Neural progenitor cell (in vitro differentiated cells): ENCODE measurements around the gene OR13C4. TPM values are rescaled to one million over a fixed set of nuclear protein-coding genes. Genes with fewer than 3 reads are reported as not detected.

ENCODE experiments used
- DNase-seq: peaks from one replicate; pipeline ENCODE4 v3.0.0-alpha.2; 2016; ENCODE audit warnings: low spot score
- H2AFZ ChIP-seq: fragments of 200-600 bp; sonication (generic); replicated peaks from 2 replicates; pipeline ENCODE4 v1.6.1; 2016; ENCODE audit warnings: antibody characterized with exemption
- H3F3A ChIP-seq: fragments of 200-600 bp; sonication (generic); 2 replicates; pipeline ENCODE4 v1.6.1; 2016; ENCODE audit warnings: antibody characterized with exemption, low read depth
- H3K27ac ChIP-seq: fragments of 200-600 bp; sonication (generic); 2 replicates; pipeline ENCODE4 v1.5.1; 2016; ENCODE audit warnings: mild to moderate bottlenecking
- H3K27me3 ChIP-seq: fragments of 200-600 bp; sonication (generic); 2 replicates; pipeline ENCODE4 v1.6.1; 2016; ENCODE audit warnings: mild to moderate bottlenecking, moderate library complexity
- H3K36me3 ChIP-seq: fragments of 200-600 bp; sonication (generic); 2 replicates; pipeline ENCODE4 v1.5.1; 2016
- H3K4me1 ChIP-seq: fragments of 200-600 bp; sonication (generic); 2 replicates; pipeline ENCODE4 v1.6.1; 2016; ENCODE audit warnings: mixed run types
- H3K4me2 ChIP-seq: fragments of 200-600 bp; sonication (generic); 2 replicates; pipeline ENCODE4 v1.6.1; 2016
- H3K4me3 ChIP-seq: fragments of 200-600 bp; sonication (generic); 2 replicates; pipeline ENCODE4 v1.5.1; 2016
- H3K79me2 ChIP-seq: fragments of 200-600 bp; sonication (generic); 2 replicates; pipeline ENCODE4 v1.6.1; 2016; ENCODE audit warnings: low read depth
- H3K9ac ChIP-seq: fragments of 200-600 bp; sonication (generic); 2 replicates; pipeline ENCODE4 v1.6.1; 2016
- H3K9me3 ChIP-seq: fragments of 200-600 bp; sonication (generic); 2 replicates; pipeline ENCODE4 v1.5.1; 2016; ENCODE audit warnings: low read depth
- H4K20me1 ChIP-seq: fragments of 200-600 bp; sonication (generic); 2 replicates; pipeline ENCODE4 v1.6.1; 2016; ENCODE audit warnings: low read depth
- H3K27ac Mint-ChIP-seq: 3 replicates; pipeline ENCODE4 v1.8.0; 2021; ENCODE audit warnings: mixed read lengths
- H3K27me3 Mint-ChIP-seq: 2 replicates; pipeline ENCODE4 v1.8.0; 2022; ENCODE audit warnings: low read depth, mild to moderate bottlenecking, inconsistent platforms, moderate library complexity, mixed read lengths; ENCODE audit not compliant: insufficient read depth
- H3K36me3 Mint-ChIP-seq: 3 replicates; pipeline ENCODE4 v1.8.0; 2021; ENCODE audit warnings: mixed read lengths
- H3K4me1 Mint-ChIP-seq: 3 replicates; pipeline ENCODE4 v1.8.0; 2021; ENCODE audit warnings: mixed read lengths
- H3K4me3 Mint-ChIP-seq: 3 replicates; pipeline ENCODE4 v1.8.0; 2021; ENCODE audit warnings: mild to moderate bottlenecking, moderate library complexity, mixed read lengths
- H3K9me3 Mint-ChIP-seq: 3 replicates; pipeline ENCODE4 v1.8.0; 2020; ENCODE audit warnings: mixed read lengths
- CTCF ChIP-seq: fragments of 200-600 bp; sonication (generic); IDR thresholded peaks from 2 replicates; pipeline ENCODE4 v1.5.1; 2017; ENCODE audit warnings: antibody characterized with exemption, mild to moderate bottlenecking
- EZH2 ChIP-seq: fragments of 200-600 bp; sonication (generic); IDR thresholded peaks from 2 replicates; pipeline ENCODE4 v1.6.1; 2017; ENCODE audit warnings: antibody characterized with exemption, mild to moderate bottlenecking, moderate library complexity
- EZH2phosphoT487 ChIP-seq: fragments of 200-600 bp; sonication (generic); IDR thresholded peaks from 2 replicates; pipeline ENCODE4 v1.6.1; 2017; ENCODE audit warnings: antibody characterized with exemption
- total RNA-seq: library from RNA; depleted of rRNA; stranded (reverse); fragments of >200 nt; gene quantifications from 2 replicates; pipeline ENCODE4 v1.2.3, GENCODE V29; 2015; ENCODE audit warnings: low replicate concordance

OR13C4 gene
- total RNA-seq, 1 donor from 2014 or later, result not detected

GRCh38 chr9:104494808-104495207 is 32.2 kb downstream of the OR13C4 start:
- Histone ChIP-seq H3K36me3 (no peaks in the 10 kb centered on the region), H3K9me3 (no peaks in the 10 kb centered on the region), H3K9ac (no peak overlapping the region), H3K79me2 (no peaks in the 10 kb centered on the region), H2AFZ (no peak overlapping the region), H3K4me3 (no peak overlapping the region), H3F3A (no peaks in the 10 kb centered on the region), H3K27me3 (no peaks in the 10 kb centered on the region), H3K4me1 (no peaks in the 10 kb centered on the region), H3K4me2 (no peak overlapping the region), H4K20me1 (no peaks in the 10 kb centered on the region), H3K27ac (no peak overlapping the region)
- no peaks in the 10 kb centered on the region for H3K36me3 Mint-ChIP-seq
- no peak overlapping the region for H3K4me3 Mint-ChIP-seq
- no peaks in the 10 kb centered on the region for H3K4me1 Mint-ChIP-seq
- DNase-seq, result peak; percentile 9
- no peak overlapping the region for H3K27ac Mint-ChIP-seq
- H3K27me3 Mint-ChIP-seq, result no peaks in the 10 kb centered on the region
- no peak for TF ChIP-seq EZH2
- peak; percentile 55 for TF ChIP-seq CTCF
- no peaks in the 10 kb centered on the region for H3K9me3 Mint-ChIP-seq

GRCh38 chr9:104485014-104485413 is 42.0 kb downstream of the OR13C4 start:
- H3K4me1 ChIP-seq, result no peaks in the 10 kb centered on the region
- H3K9ac ChIP-seq, result no peak overlapping the region
- Mint-ChIP-seq H3K4me1 (no peaks in the 10 kb centered on the region), H3K27ac (no peak overlapping the region), H3K4me3 (no peak overlapping the region), H3K27me3 (no peaks in the 10 kb centered on the region), H3K9me3 (no peaks in the 10 kb centered on the region), H3K36me3 (no peaks in the 10 kb centered on the region)
- no peak overlapping the region for H3K4me3 ChIP-seq
- no peak for TF ChIP-seq EZH2
- no peak for TF ChIP-seq CTCF
- no peak for TF ChIP-seq EZH2phosphoT487
- H3K36me3 ChIP-seq, result no peaks in the 10 kb centered on the region
- H4K20me1 ChIP-seq, result no peaks in the 10 kb centered on the region
- H3K27me3 ChIP-seq, result no peaks in the 10 kb centered on the region
- H2AFZ ChIP-seq, result no peak overlapping the region
- H3K79me2 ChIP-seq, result no peaks in the 10 kb centered on the region
- H3K27ac ChIP-seq, result no peak overlapping the region
- no peak overlapping the region for H3K4me2 ChIP-seq
- H3F3A ChIP-seq, result no peaks in the 10 kb centered on the region
- no peak for DNase-seq
- H3K9me3 ChIP-seq, result no peaks in the 10 kb centered on the region

- no peak overlapping the region for H3K27ac ChIP-seq
- H3F3A ChIP-seq, result no peaks in the 10 kb centered on the region
- no peak overlapping the region for H3K4me3 Mint-ChIP-seq
- H3K79me2 ChIP-seq, result no peaks in the 10 kb centered on the region
- no peaks in the 10 kb centered on the region for H3K27me3 ChIP-seq
- H3K4me2 ChIP-seq, result no peak overlapping the region
- H3K27me3 Mint-ChIP-seq, result no peaks in the 10 kb centered on the region
- no peak overlapping the region for H3K9ac ChIP-seq
- no peaks in the 10 kb centered on the region for H3K4me1 ChIP-seq
- H3K9me3 Mint-ChIP-seq, result no peaks in the 10 kb centered on the region
- H3K9me3 ChIP-seq, result no peaks in the 10 kb centered on the region
- H3K4me3 ChIP-seq, result no peak overlapping the region
- H3K36me3 Mint-ChIP-seq, result no peaks in the 10 kb centered on the region
- no peak overlapping the region for H2AFZ ChIP-seq
- no peak for DNase-seq
- H4K20me1 ChIP-seq, result no peaks in the 10 kb centered on the region
- H3K36me3 ChIP-seq, result no peaks in the 10 kb centered on the region
- H3K4me1 Mint-ChIP-seq, result no peaks in the 10 kb centered on the region
- no peak for TF ChIP-seq CTCF
- no peak for TF ChIP-seq EZH2phosphoT487
- TF ChIP-seq EZH2, result no peak
- H3K27ac Mint-ChIP-seq, result no peak overlapping the region
These were observed 44.0 kb downstream of the OR13C4 start for GRCh38 chr9:104482921-104483570.

Other genes with a start within 250 kb of the OR13C4 start
- not detected in 2 replicates for gene OR13F1, start 22.9 kb downstream of the OR13C4 start, total RNA-seq
- not detected in 2 replicates for gene OR13C3, start 9.6 kb upstream of the OR13C4 start, total RNA-seq
- not detected in 2 replicates for gene OR13C8, start 42.0 kb upstream of the OR13C4 start, total RNA-seq
- 0.25 TPM in 1 of 2 replicates, not detected in the other for gene OR13C5, start 72.2 kb upstream of the OR13C4 start, total RNA-seq
- not detected in 2 replicates for gene OR13C2, start 78.4 kb upstream of the OR13C4 start, total RNA-seq
- gene OR13C9, start 91.0 kb upstream of the OR13C4 start, total RNA-seq, result not detected in 2 replicates
- not detected in 2 replicates for gene OR13D1, start 167.3 kb upstream of the OR13C4 start, total RNA-seq
- gene NIPSNAP3A, start 220.5 kb upstream of the OR13C4 start, total RNA-seq, result 31.9 and 55.3 TPM in 2 replicates
- 1.3 and 2.1 TPM in 2 replicates for gene NIPSNAP3B, start 236.9 kb upstream of the OR13C4 start, total RNA-seq